Measurements from ENCODE around the gene ITSN2. TPM values are rescaled to one million over a fixed set of nuclear protein-coding genes. Genes with fewer than 3 reads are reported as not detected.

The ITSN2 gene
- total RNA-seq, 2 experiments from 2014 or later = 69.7 to 71.2 TPM

DNA sequence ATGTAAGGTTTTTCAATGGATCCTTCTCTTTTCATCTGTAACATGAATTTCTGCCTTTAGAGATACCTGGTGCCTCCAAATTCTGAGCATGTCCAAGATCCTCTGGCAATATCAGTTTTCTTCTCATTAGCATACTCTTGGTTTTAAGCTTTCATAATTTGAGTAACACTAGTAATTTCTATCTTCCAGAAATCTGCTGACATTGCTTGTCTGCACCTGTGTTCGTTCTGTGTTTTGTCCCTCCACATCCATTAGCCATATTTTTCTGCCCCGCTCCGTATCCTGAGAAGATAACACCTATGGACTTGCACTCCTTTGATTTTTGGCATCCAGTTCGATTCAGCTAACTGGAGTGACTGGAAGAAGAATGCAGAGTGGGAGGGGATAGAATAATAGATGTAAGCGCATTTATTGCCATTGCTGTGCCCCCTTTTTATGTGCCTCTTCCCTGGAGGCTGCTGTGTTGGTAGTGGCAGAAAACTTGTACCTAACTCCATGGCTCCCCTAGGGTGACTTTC lies 32.3 kb upstream of the ITSN2 start:
- POLR2A ChIA-PET = no interaction called here
- Mint-ChIP-seq H3K27me3 (ENCODE audit: low read depth) (peaks cover 4% of the 10 kb centered on the region), H3K36me3 (ENCODE audit: low read depth) (no peaks in the 10 kb centered on the region), H3K9me3 (ENCODE audit: insufficient read depth) (no peaks in the 10 kb centered on the region), H3K27ac (no peak overlapping the region), H3K4me1 (ENCODE audit: low read depth) (no peaks in the 10 kb centered on the region), H3K4me3 (no peak overlapping the region)
- CTCF ChIA-PET = no interaction called here
- ATAC-seq (no peak), DNase-seq (no peak)

GRCh38 chr2:24385366-24385765 lies 25.0 kb upstream of the ITSN2 start:
- no peak overlapping the region for H3K4me3 Mint-ChIP-seq
- ChIA-PET CTCF (no interaction called here), POLR2A (no interaction called here)
- H3K9me3 Mint-ChIP-seq (ENCODE audit: insufficient read depth) = no peaks in the 10 kb centered on the region
- no peaks in the 10 kb centered on the region for H3K4me1 Mint-ChIP-seq (ENCODE audit: low read depth)
- DNase-seq (no peak), ATAC-seq (no peak)
- H3K27ac Mint-ChIP-seq = no peak overlapping the region
- H3K36me3 Mint-ChIP-seq (ENCODE audit: low read depth) = no peaks in the 10 kb centered on the region
- no peaks in the 10 kb centered on the region for H3K27me3 Mint-ChIP-seq (ENCODE audit: low read depth)

DNA sequence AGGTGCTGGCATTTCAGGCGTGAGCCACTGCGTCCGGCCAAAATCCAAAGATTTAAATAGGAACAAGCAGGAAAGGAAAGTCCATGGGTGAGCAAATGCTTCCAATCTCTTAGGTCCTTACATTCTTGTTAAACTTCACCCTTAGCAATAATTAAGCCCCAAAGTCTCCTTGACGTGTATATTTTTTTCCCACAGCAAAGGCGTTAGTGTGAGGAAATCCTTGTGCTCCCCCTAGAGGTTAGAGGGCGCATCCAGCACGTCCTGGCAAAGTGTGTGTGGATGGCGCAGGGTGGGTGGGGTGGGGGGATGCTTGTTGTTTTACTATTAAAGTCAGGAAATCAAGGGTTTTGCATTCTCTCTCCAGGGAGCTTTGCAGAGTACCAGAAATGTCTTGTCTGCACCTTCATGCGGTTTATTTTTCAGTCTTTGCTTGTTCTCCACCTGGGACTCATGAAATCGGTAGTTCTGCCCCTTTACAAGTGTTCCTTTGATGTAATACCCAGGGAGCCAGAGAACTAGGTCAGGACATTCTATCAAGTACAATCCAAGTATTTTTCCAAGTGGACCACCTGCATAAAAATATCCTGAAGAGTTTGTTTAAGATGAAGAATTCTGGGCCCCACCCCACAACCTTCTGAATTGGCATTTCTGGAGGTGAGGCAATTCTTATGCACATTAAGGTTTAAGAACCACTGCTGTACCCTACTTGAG lies 22.2 kb upstream of the ITSN2 start:
- DNase-seq = peak; percentile 55
- Mint-ChIP-seq H3K27me3 (ENCODE audit: low read depth) (no peaks in the 10 kb centered on the region), H3K4me1 (ENCODE audit: low read depth) (no peaks in the 10 kb centered on the region), H3K36me3 (ENCODE audit: low read depth) (no peaks in the 10 kb centered on the region), H3K9me3 (ENCODE audit: insufficient read depth) (no peaks in the 10 kb centered on the region), H3K4me3 (no peak overlapping the region), H3K27ac (no peak overlapping the region)
- ATAC-seq = peak; percentile 71
- ChIA-PET CTCF (no interaction called here), POLR2A (no interaction called here)

DNA sequence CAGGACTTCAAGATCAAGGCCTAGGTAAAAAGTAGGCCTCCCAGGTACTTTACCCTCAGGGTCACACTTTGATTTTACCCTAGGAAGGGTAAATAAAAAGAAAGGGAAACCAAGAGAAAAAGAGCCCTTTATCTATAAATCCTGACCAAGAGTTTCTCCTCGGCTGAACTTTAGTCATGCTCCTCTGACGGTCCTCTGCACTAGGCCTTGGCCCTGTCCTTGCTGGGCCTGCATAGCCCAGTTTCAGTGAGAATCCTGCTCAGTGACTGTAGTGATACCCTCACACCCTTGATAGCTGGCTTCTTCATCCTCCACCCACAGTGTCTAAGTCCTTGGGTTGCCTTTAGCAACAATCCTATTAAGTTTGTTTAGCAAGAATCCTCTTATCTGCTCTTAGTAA lies 20.5 kb upstream of the ITSN2 start:
- ChIA-PET POLR2A (no interaction called here), CTCF (no interaction called here)
- Mint-ChIP-seq H3K4me3 (no peak overlapping the region), H3K4me1 (ENCODE audit: low read depth) (no peaks in the 10 kb centered on the region), H3K27me3 (ENCODE audit: low read depth) (no peaks in the 10 kb centered on the region), H3K9me3 (ENCODE audit: insufficient read depth) (no peaks in the 10 kb centered on the region), H3K27ac (no peak overlapping the region), H3K36me3 (ENCODE audit: low read depth) (no peaks in the 10 kb centered on the region)
- ATAC-seq = no peak
- no peak for DNase-seq

GRCh38 chr2:24375349-24376087 lies 15.2 kb upstream of the ITSN2 start:
- Mint-ChIP-seq H3K4me3 (no peak overlapping the region), H3K27me3 (ENCODE audit: low read depth) (no peaks in the 10 kb centered on the region), H3K27ac (no peak overlapping the region), H3K36me3 (ENCODE audit: low read depth) (no peaks in the 10 kb centered on the region), H3K9me3 (ENCODE audit: insufficient read depth) (no peaks in the 10 kb centered on the region), H3K4me1 (ENCODE audit: low read depth) (no peaks in the 10 kb centered on the region)
- CTCF ChIA-PET = no interaction called here
- no peak for DNase-seq
- POLR2A ChIA-PET = interaction anchor here (0.6 kb wide), 1 partner anchor 835 kb away, joined by 3 read pairs; no protein-coding TSS in a partner anchor
- no peak for ATAC-seq

DNA sequence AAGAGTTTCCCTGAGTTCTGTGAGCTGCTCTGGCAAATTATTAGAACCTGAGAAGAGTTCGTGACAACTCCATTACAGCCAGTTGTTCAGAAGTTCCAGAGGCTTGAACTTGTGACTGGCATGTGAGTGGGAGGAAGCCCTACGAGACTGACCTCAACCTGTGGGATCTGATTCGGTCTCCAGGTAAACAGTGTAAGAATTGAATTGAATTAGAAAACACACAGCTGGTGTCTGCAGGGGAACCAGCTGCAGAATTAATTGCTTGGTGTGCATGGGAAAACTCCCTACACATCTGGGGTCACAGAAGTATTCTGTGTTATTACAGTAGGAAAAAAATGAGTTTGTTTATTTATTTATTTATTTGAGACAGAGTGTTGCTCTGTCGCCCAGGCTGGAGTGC lies 14.0 kb upstream of the ITSN2 start:
- DNase-seq = no peak
- no peak for ATAC-seq
- ChIA-PET CTCF (no interaction called here), POLR2A (no interaction called here)
- Mint-ChIP-seq H3K4me3 (no peak overlapping the region), H3K27ac (no peak overlapping the region), H3K27me3 (ENCODE audit: low read depth) (no peaks in the 10 kb centered on the region), H3K4me1 (ENCODE audit: low read depth) (no peaks in the 10 kb centered on the region), H3K9me3 (ENCODE audit: insufficient read depth) (no peaks in the 10 kb centered on the region), H3K36me3 (ENCODE audit: low read depth) (no peaks in the 10 kb centered on the region)

DNA sequence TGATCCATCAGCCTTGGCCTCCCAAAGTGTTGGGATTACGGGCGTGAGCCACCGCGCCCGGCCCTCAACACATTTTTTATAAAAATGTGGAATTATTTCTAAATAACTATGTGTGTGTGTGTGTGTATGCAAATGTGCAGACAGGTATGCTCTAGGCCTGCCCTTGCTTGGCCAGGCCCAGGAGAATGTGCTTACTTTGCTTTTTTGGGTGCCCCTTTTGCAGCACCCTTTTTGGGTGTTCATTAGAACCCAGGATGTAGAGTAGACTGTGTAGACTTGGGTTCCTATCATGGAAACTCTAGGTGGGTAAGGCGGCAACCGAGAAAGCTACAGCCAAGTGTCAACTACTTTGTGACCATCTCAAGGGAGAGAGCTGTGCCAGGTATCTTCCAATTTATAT lies 11.7 kb upstream of the ITSN2 start:
- Mint-ChIP-seq H3K4me1 (ENCODE audit: low read depth) (no peaks in the 10 kb centered on the region), H3K4me3 (no peak overlapping the region), H3K36me3 (ENCODE audit: low read depth) (no peaks in the 10 kb centered on the region), H3K9me3 (ENCODE audit: insufficient read depth) (no peaks in the 10 kb centered on the region), H3K27me3 (ENCODE audit: low read depth) (no peaks in the 10 kb centered on the region), H3K27ac (no peak overlapping the region)
- CTCF ChIA-PET = no interaction called here
- ATAC-seq = no peak
- POLR2A ChIA-PET = no interaction called here
- no peak for DNase-seq

DNA sequence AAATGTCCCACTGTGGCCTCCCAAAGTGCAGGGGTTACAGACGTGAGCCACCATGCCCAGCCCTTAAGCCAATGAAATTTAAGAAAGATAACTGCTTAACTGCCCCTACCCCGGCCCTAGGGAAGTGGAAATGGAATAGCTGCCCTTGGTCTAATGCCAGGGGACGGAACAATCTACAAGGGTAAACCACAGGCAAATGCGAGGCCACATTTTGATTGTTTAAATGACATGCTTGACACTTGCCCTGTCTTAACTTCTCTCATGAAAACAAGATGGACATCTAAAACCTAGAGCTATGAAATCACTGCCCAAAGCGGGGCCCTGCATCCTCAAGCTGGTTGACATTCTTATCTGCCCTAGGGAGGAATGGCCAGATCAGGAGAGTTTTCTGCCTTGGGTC lies 5.5 kb upstream of the ITSN2 start:
- ATAC-seq (no peak), DNase-seq (no peak)
- no peak overlapping the region for H3K27ac Mint-ChIP-seq
- H3K9me3 Mint-ChIP-seq (ENCODE audit: insufficient read depth) = no peaks in the 10 kb centered on the region
- H3K4me3 Mint-ChIP-seq = no peak overlapping the region
- peaks cover 4% of the 10 kb centered on the region for H3K4me1 Mint-ChIP-seq (ENCODE audit: low read depth)
- CTCF ChIA-PET = interaction anchor here (0.9 kb wide), 1 partner anchor 38 kb away, joined by 3 read pairs; no protein-coding TSS in a partner anchor
- POLR2A ChIA-PET = no interaction called here
- H3K36me3 Mint-ChIP-seq (ENCODE audit: low read depth) = no peaks in the 10 kb centered on the region
- H3K27me3 Mint-ChIP-seq (ENCODE audit: low read depth) = peaks cover 5% of the 10 kb centered on the region

DNA sequence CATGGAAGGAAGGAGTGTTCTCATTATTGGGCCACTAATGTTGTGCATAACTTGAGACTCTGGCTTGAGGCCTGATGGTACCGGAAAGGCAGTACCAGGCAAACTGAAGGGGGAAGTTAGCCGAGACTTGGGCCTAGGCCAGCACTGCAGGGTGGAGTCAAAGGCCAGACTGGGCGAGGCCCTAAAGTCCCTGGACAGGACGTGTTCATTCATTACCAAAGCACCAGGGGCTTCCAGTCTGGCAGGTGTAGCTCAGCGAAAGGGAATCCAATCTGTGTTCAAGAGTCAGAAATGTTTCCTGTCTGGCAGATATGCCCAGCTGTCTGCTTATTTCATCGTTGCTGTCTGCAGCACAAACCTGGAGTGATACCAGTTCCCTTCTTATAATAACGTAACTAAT lies 4.7 kb upstream of the ITSN2 start:
- H3K27me3 Mint-ChIP-seq (ENCODE audit: low read depth) = peaks cover 5% of the 10 kb centered on the region
- H3K36me3 Mint-ChIP-seq (ENCODE audit: low read depth) = no peaks in the 10 kb centered on the region
- ATAC-seq = no peak
- no peak overlapping the region for H3K4me3 Mint-ChIP-seq
- H3K27ac Mint-ChIP-seq = no peak overlapping the region
- no peaks in the 10 kb centered on the region for H3K9me3 Mint-ChIP-seq (ENCODE audit: insufficient read depth)
- ChIA-PET CTCF (interaction anchor here (0.9 kb wide), 1 partner anchor 37 kb away, joined by 3 read pairs; no protein-coding TSS in a partner anchor), POLR2A (no interaction called here)
- DNase-seq = no peak
- peaks cover 7% of the 10 kb centered on the region for H3K4me1 Mint-ChIP-seq (ENCODE audit: low read depth)

DNA sequence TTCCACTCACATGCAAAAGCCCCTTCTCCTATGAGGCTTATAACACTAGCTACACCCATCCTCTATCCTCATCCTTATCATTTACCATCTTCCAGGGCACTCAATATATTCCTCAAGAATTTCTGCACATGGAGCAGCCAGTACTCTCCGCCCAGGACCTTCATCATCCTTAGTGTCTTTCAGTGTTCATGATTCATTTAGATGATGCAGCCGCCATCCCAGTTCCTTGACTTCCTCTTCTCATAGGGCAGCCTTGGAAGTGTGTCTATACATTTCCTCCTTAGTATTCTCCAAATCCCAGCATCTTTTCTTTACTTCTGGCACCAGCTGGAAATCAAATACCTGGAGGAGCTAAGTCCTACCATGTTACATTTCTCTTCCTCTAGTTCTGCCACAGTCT lies 3.0 kb upstream of the ITSN2 start:
- ChIA-PET POLR2A (no interaction called here), CTCF (interaction anchor here (0.7 kb wide), 1 partner anchor 548 kb away, joined by 5 read pairs; no protein-coding TSS in a partner anchor)
- Mint-ChIP-seq H3K27me3 (ENCODE audit: low read depth) (peaks cover 5% of the 10 kb centered on the region), H3K4me1 (ENCODE audit: low read depth) (peaks cover 13% of the 10 kb centered on the region), H3K4me3 (no peak overlapping the region), H3K36me3 (ENCODE audit: low read depth) (peaks cover under 1% of the 10 kb centered on the region), H3K27ac (no peak overlapping the region), H3K9me3 (ENCODE audit: insufficient read depth) (no peaks in the 10 kb centered on the region)
- ATAC-seq (no peak), DNase-seq (no peak)

GRCh38 chr2:24362253-24362652 lies 1.9 kb upstream of the ITSN2 start:
- no peak overlapping the region for H3K4me3 Mint-ChIP-seq
- H3K27me3 Mint-ChIP-seq (ENCODE audit: low read depth) = peaks cover 5% of the 10 kb centered on the region
- no peak for ATAC-seq
- DNase-seq = no peak
- POLR2A ChIA-PET = no interaction called here
- H3K9me3 Mint-ChIP-seq (ENCODE audit: insufficient read depth) = no peaks in the 10 kb centered on the region
- peaks cover 17% of the 10 kb centered on the region for H3K4me1 Mint-ChIP-seq (ENCODE audit: low read depth)
- no peak overlapping the region for H3K27ac Mint-ChIP-seq
- CTCF ChIA-PET = no interaction called here
- H3K36me3 Mint-ChIP-seq (ENCODE audit: low read depth) = peaks cover 3% of the 10 kb centered on the region

DNA sequence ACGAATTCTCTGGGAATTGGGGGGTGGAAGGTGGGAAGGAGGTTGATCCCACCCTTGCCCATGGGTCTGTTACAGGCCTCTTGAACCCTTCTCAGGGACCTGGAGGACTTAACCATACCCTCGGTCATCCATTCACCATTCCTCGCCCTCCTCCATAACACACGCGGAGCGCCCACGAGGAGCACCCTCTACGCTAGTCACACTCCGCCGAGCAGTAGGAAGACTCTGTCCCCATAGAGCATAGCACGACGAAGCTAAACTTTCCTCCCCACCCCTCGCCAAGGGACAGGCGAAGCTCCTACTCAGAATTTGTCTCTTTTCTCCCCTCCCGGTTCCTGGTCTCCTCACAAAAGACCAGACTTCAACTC lies 611 bp upstream of the ITSN2 start:
- H3K27me3 Mint-ChIP-seq (ENCODE audit: low read depth) = peaks cover 5% of the 10 kb centered on the region

More for the DNA sequence above, 611 bp upstream of the ITSN2 start:
- DNase-seq (no peak), ATAC-seq (no peak)
- peaks cover 12% of the 10 kb centered on the region for H3K36me3 Mint-ChIP-seq (ENCODE audit: low read depth)
- ChIA-PET CTCF (interaction anchor here (1.2 to 1.7 kb wide), 2 partner anchors 9 to 49 kb away, joined by 3 to 5 read pairs; no protein-coding TSS in a partner anchor), POLR2A (interaction anchor here (0.6 to 2.3 kb wide), 7 partner anchors 10 to 434 kb away, joined by 3 to 14 read pairs (median 5); partner anchors contain the start of genes ATAD2B, CENPO and PTRHD1)
- H3K4me1 Mint-ChIP-seq (ENCODE audit: low read depth) = peaks cover 27% of the 10 kb centered on the region
- H3K27ac Mint-ChIP-seq = peak overlapping the region; percentile 95
- H3K9me3 Mint-ChIP-seq (ENCODE audit: insufficient read depth) = no peaks in the 10 kb centered on the region
- peak overlapping the region; percentile 80 for H3K4me3 Mint-ChIP-seq

Measured in activated CD8-positive, alpha-beta T cell treated with anti-CD3 and anti-CD28 coated beads, Interleukin-2, amount 10 ng/mL, durations not matched to agents 7 days and 5 days (primary cell).